PFSK-1 (cell line): ENCODE data around the gene SPTAN1.

Experiments used
- FOXP2 ChIP-seq: optimal IDR thresholded peaks from 2 replicates; pipeline ENCODE3; 2011; ENCODE audit warnings: borderline replicate concordance, control low read depth, inconsistent platforms; ENCODE audit not compliant: insufficient read depth; ENCODE audit errors: extremely low read length, extremely low read depth
- POLR2AphosphoS5 ChIP-seq: IDR thresholded peaks from 2 replicates; pipeline ENCODE4 v1.6.1; 2012; ENCODE audit warnings: low read depth, mild to moderate bottlenecking, control low read depth, low read length, moderate library complexity
- REST ChIP-seq, 2 experiments: IDR thresholded peaks; 2 replicates each; pipeline versions ENCODE4 v1.6.1 to v1.8.0; 2011 to 2012; ENCODE audit warnings: low read depth in 2 of 2, low read length in 2 of 2, control low read depth in 1 of 2, inconsistent platforms in 1 of 2, mild to moderate bottlenecking in 1 of 2, moderate library complexity in 1 of 2; ENCODE audit not compliant: insufficient read depth in 1 of 2
- SIN3A ChIP-seq: IDR thresholded peaks from 2 replicates; pipeline ENCODE4 v1.6.1; 2012; ENCODE audit warnings: mild to moderate bottlenecking, low read length, moderate library complexity, borderline replicate concordance; ENCODE audit not compliant: insufficient read depth
- TAF1 ChIP-seq: IDR thresholded peaks from 2 replicates; pipeline ENCODE4 v1.6.1; 2012; ENCODE audit warnings: low read length, control low read depth, borderline replicate concordance; ENCODE audit not compliant: insufficient read depth

Gene SPTAN1

GRCh38 chr9:128593856-128594255 is 41.5 kb downstream of the SPTAN1 start:
- TF ChIP-seq FOXP2 (no peak), POLR2AphosphoS5 (no peak)

GRCh38 chr9:128595471-128595870 is 43.1 kb downstream of the SPTAN1 start:
- TF ChIP-seq FOXP2, result no peak
- no peak for TF ChIP-seq SIN3A
- no peak for TF ChIP-seq REST (IDR thresholded peaks at IDR 0.05; ENCODE audit: insufficient read depth in 1 of 2, low read depth in 2 of 2, low read length in 2 of 2)
- no peak for TF ChIP-seq POLR2AphosphoS5

- TF ChIP-seq REST (IDR thresholded peaks at IDR 0.05; ENCODE audit: insufficient read depth in 1 of 2, low read depth in 2 of 2, low read length in 2 of 2) (no peak), SIN3A (no peak), POLR2AphosphoS5 (no peak), FOXP2 (no peak), TAF1 (no peak)
These were observed 47.7 kb downstream of the SPTAN1 start for GRCh38 chr9:128600099-128600498.

GRCh38 chr9:128603697-128604096 is 51.3 kb downstream of the SPTAN1 start:
- TF ChIP-seq REST (IDR thresholded peaks at IDR 0.05; ENCODE audit: insufficient read depth in 1 of 2, low read depth in 2 of 2, low read length in 2 of 2) (no peak), SIN3A (no peak), POLR2AphosphoS5 (no peak), TAF1 (no peak), FOXP2 (no peak)

GRCh38 chr9:128607642-128608350 is 55.4 kb downstream of the SPTAN1 start:
- no peak for TF ChIP-seq FOXP2
- TF ChIP-seq REST (IDR thresholded peaks at IDR 0.05; ENCODE audit: insufficient read depth in 1 of 2, low read depth in 2 of 2, low read length in 2 of 2), result no peak
- no peak for TF ChIP-seq TAF1
- no peak for TF ChIP-seq SIN3A
- no peak for TF ChIP-seq POLR2AphosphoS5
